Caco-2 (cell line): ENCODE results near the gene PIWIL1. TPM values are rescaled to one million over a fixed set of nuclear protein-coding genes. Genes with fewer than 3 reads are reported as not detected.

ENCODE experiments used
- BruUV-seq: library from RNA; stranded (reverse); fragments of 400-500 nt; replicated peaks from 2 replicates; lab custom pipeline; 2021; lab: Mats Ljungman, UMichigan
- CTCF ChIA-PET: fragments of 300-600 bp; sonication (Branson Sonifier 250); formaldehyde crosslinking; loops from one replicate; lab custom pipeline; 2022; ENCODE audit warnings: antibody characterized with exemption; lab: Charles Lee
- POLR2A ChIA-PET: fragments of 300-600 bp; sonication (Branson Sonifier 250); formaldehyde crosslinking; loops from one replicate; lab custom pipeline; 2022; ENCODE audit warnings: antibody characterized with exemption; lab: Charles Lee
- DNase-seq, 2 experiments: peaks; one replicate each; pipeline versions ENCODE4 v3.0.0 to v3.0.0-alpha.2; 2020 to 2022
- H3K27me3 ChIP-seq: replicated peaks from 2 replicates; pipeline ENCODE4 v1.6.0; 2011; ENCODE audit warnings: low read length; ENCODE audit not compliant: control insufficient read depth, insufficient read depth
- H3K36me3 ChIP-seq: 2 replicates; pipeline ENCODE4 v1.5.1; 2011; ENCODE audit warnings: low read length; ENCODE audit not compliant: control insufficient read depth, insufficient read depth
- H3K4me1 ChIP-seq: fragments of 250-450 bp; sonication (Bioruptor Pico); 2 replicates; pipeline ENCODE4 v1.5.1; 2020; ENCODE audit warnings: mild to moderate bottlenecking
- H3K4me3 ChIP-seq: 2 replicates; pipeline ENCODE4 v1.5.1; 2011; ENCODE audit warnings: low read depth, mild to moderate bottlenecking, control low read depth, low read length
- H3K9me3 ChIP-seq: fragments of 250-450 bp; sonication (Bioruptor Pico); 2 replicates; pipeline ENCODE4 v1.5.1; 2020; ENCODE audit warnings: mild to moderate bottlenecking, moderate library complexity
- H3K27ac Mint-ChIP-seq: one replicate; pipeline ENCODE4 v1.8.0; 2022; ENCODE audit warnings: mixed read lengths; ENCODE audit not compliant: unreplicated experiment
- H3K27me3 Mint-ChIP-seq: one replicate; pipeline ENCODE4 v1.8.0; 2022; ENCODE audit warnings: mixed read lengths; ENCODE audit not compliant: insufficient read depth, unreplicated experiment
- H3K36me3 Mint-ChIP-seq: one replicate; pipeline ENCODE4 v1.8.0; 2022; ENCODE audit warnings: mild to moderate bottlenecking, mixed read lengths; ENCODE audit not compliant: insufficient read depth, unreplicated experiment
- H3K4me1 Mint-ChIP-seq: one replicate; pipeline ENCODE4 v1.8.0; 2022; ENCODE audit warnings: low read depth, mixed read lengths; ENCODE audit not compliant: unreplicated experiment
- H3K4me3 Mint-ChIP-seq: one replicate; pipeline ENCODE4 v1.8.0; 2022; ENCODE audit warnings: mild to moderate bottlenecking, moderate library complexity, mixed read lengths; ENCODE audit not compliant: unreplicated experiment
- H3K9me3 Mint-ChIP-seq: one replicate; pipeline ENCODE4 v1.8.0; 2022; ENCODE audit warnings: mixed read lengths; ENCODE audit not compliant: unreplicated experiment
- intact Hi-C: fragments of 100-400 bp; cut with micrococcal nuclease; formaldehyde crosslinking; loops from one replicate; pipeline ENCODE4 v1.10.0; 2022; ENCODE audit not compliant: unreplicated experiment
- total RNA-seq: library from RNA; stranded (reverse); gene quantifications from 2 replicates; pipeline ENCODE4 v1.2.3, GENCODE V29; 2022
- TF ChIP-seq, protein P1 (sequence below), 2 experiments: fragments of 200-600 bp in 1 of 2; IDR thresholded peaks; 1 replicate in 1 of 2; 2 replicates in 1 of 2; pipeline versions ENCODE4 v1.5.1 to v1.8.0; 2011 to 2022; ENCODE audit warnings: antibody characterized with exemption in 1 of 2, control low read depth in 1 of 2, inconsistent platforms in 1 of 2, low read depth in 1 of 2, low read length in 1 of 2, mild to moderate bottlenecking in 1 of 2, moderate library complexity in 1 of 2; ENCODE audit not compliant: insufficient read depth in 1 of 2, severe bottlenecking in 1 of 2, unreplicated experiment in 1 of 2

Gene PIWIL1
- total RNA-seq, 1 experiment from 2014 or later: 5.1 TPM

- no peak for DNase-seq
- Mint-ChIP-seq H3K9me3 (no peaks in the 10 kb centered on the region), H3K27ac (no peak overlapping the region), H3K4me1 (peaks cover 9% of the 10 kb centered on the region), H3K36me3 (peaks cover 7% of the 10 kb centered on the region), H3K27me3 (no peaks in the 10 kb centered on the region), H3K4me3 (no peak overlapping the region)
- H3K27me3 ChIP-seq: no peaks in the 10 kb centered on the region
- ChIA-PET CTCF (no interaction called here), POLR2A (no interaction called here)
- TF ChIP-seq, protein P1, sequence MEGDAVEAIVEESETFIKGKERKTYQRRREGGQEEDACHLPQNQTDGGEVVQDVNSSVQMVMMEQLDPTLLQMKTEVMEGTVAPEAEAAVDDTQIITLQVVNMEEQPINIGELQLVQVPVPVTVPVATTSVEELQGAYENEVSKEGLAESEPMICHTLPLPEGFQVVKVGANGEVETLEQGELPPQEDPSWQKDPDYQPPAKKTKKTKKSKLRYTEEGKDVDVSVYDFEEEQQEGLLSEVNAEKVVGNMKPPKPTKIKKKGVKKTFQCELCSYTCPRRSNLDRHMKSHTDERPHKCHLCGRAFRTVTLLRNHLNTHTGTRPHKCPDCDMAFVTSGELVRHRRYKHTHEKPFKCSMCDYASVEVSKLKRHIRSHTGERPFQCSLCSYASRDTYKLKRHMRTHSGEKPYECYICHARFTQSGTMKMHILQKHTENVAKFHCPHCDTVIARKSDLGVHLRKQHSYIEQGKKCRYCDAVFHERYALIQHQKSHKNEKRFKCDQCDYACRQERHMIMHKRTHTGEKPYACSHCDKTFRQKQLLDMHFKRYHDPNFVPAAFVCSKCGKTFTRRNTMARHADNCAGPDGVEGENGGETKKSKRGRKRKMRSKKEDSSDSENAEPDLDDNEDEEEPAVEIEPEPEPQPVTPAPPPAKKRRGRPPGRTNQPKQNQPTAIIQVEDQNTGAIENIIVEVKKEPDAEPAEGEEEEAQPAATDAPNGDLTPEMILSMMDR (IDR thresholded peaks at IDR 0.05; ENCODE audit: insufficient read depth in 1 of 2, low read depth in 1 of 2, low read length in 1 of 2, severe bottlenecking in 1 of 2, unreplicated experiment in 1 of 2): no peak
- H3K4me1 ChIP-seq: peaks cover 8% of the 10 kb centered on the region; the same call in 1 of the 2 replicates
- no peak overlapping the region for H3K4me3 ChIP-seq
- BruUV-seq: no TSS peak
- no peaks in the 10 kb centered on the region for H3K36me3 ChIP-seq
- intact Hi-C loops: no loop called here
- H3K9me3 ChIP-seq: no peaks in the 10 kb centered on the region
Measured at GRCh38 chr12:130356222-130356621, 18.5 kb downstream of the PIWIL1 start.

GRCh38 chr12:130357241-130357640, 19.6 kb downstream of the PIWIL1 start:
- ChIA-PET POLR2A (no interaction called here), CTCF (no interaction called here)
- no TSS peak for BruUV-seq
- Mint-ChIP-seq H3K4me3 (no peak overlapping the region), H3K36me3 (peaks cover 7% of the 10 kb centered on the region), H3K27ac (no peak overlapping the region), H3K27me3 (no peaks in the 10 kb centered on the region), H3K9me3 (no peaks in the 10 kb centered on the region), H3K4me1 (no peaks in the 10 kb centered on the region)
- TF ChIP-seq, protein P1 (IDR thresholded peaks at IDR 0.05; ENCODE audit: insufficient read depth in 1 of 2, low read depth in 1 of 2, low read length in 1 of 2, severe bottlenecking in 1 of 2, unreplicated experiment in 1 of 2): no peak
- Histone ChIP-seq H3K9me3 (no peaks in the 10 kb centered on the region), H3K4me3 (no peak overlapping the region), H3K4me1 (no peaks in the 10 kb centered on the region), H3K36me3 (no peaks in the 10 kb centered on the region), H3K27me3 (no peaks in the 10 kb centered on the region)
- intact Hi-C loops: no loop called here
- no peak for DNase-seq

- intact Hi-C loops: no loop called here
- BruUV-seq: no TSS peak
- no peaks in the 10 kb centered on the region for H3K4me1 Mint-ChIP-seq
- Histone ChIP-seq H3K9me3 (no peaks in the 10 kb centered on the region), H3K27me3 (no peaks in the 10 kb centered on the region), H3K36me3 (no peaks in the 10 kb centered on the region), H3K4me1 (no peaks in the 10 kb centered on the region), H3K4me3 (no peak overlapping the region)
- ChIA-PET POLR2A (no interaction called here), CTCF (no interaction called here)
- H3K36me3 Mint-ChIP-seq: peaks cover 7% of the 10 kb centered on the region
- no peaks in the 10 kb centered on the region for H3K9me3 Mint-ChIP-seq
- TF ChIP-seq, protein P1 (IDR thresholded peaks at IDR 0.05; ENCODE audit: insufficient read depth in 1 of 2, low read depth in 1 of 2, low read length in 1 of 2, severe bottlenecking in 1 of 2, unreplicated experiment in 1 of 2): no peak
- no peak overlapping the region for H3K4me3 Mint-ChIP-seq
- H3K27ac Mint-ChIP-seq: no peak overlapping the region
- DNase-seq: no peak
- H3K27me3 Mint-ChIP-seq: no peaks in the 10 kb centered on the region
Measured at GRCh38 chr12:130357729-130358330, 20.1 kb downstream of the PIWIL1 start.
